H1 (cell line): ENCODE measurements around the gene VN1R5.

ENCODE experiments used
- CEBPB ChIP-seq: IDR thresholded peaks from 2 replicates; pipeline ENCODE4 v1.6.1; 2012; ENCODE audit warnings: low read depth, low read length
- CREB1 ChIP-seq: IDR thresholded peaks from 2 replicates; pipeline ENCODE4 v1.6.1; 2012; ENCODE audit warnings: inconsistent platforms
- EZH2 ChIP-seq: fragments of 200-600 bp; sonication (generic); IDR thresholded peaks from 2 replicates; pipeline ENCODE4 v1.7.1; 2012; ENCODE audit warnings: low read depth, mild to moderate bottlenecking, moderate library complexity, low read length, inconsistent platforms; ENCODE audit not compliant: severe bottlenecking
- HDAC6 ChIP-seq: IDR thresholded peaks from one replicate; pipeline ENCODE4 v1.7.1; 2012; ENCODE audit warnings: low read depth, mild to moderate bottlenecking, inconsistent platforms, low read length, moderate library complexity
- POLR2A ChIP-seq, 2 experiments: IDR thresholded peaks; 1 replicate in 1 of 2; 2 replicates in 1 of 2; pipeline ENCODE4 v1.6.1; 2011; ENCODE audit warnings: low read depth in 2 of 2, low read length in 2 of 2, mild to moderate bottlenecking in 2 of 2; ENCODE audit errors: control extremely low read depth in 1 of 2
- RFX5 ChIP-seq: IDR thresholded peaks from 2 replicates; pipeline ENCODE4 v1.6.1; 2011; ENCODE audit warnings: low read depth, low read length, improper control_type of control experiment, borderline replicate concordance
- RNF2 ChIP-seq: fragments of 200-900, 300-1000 bp; sonication (generic); IDR thresholded peaks from 2 replicates; pipeline ENCODE4 v1.7.1; 2016; ENCODE audit warnings: borderline replicate concordance, low read depth, mild to moderate bottlenecking, antibody characterized with exemption, low read length; ENCODE audit not compliant: poor library complexity, severe bottlenecking; ENCODE audit errors: missing control alignments
- SP1 ChIP-seq: IDR thresholded peaks from 2 replicates; pipeline ENCODE4 v1.6.1; 2011; ENCODE audit warnings: low read depth, low read length
- TAF1 ChIP-seq: IDR thresholded peaks from 2 replicates; pipeline ENCODE4 v1.6.1; 2011; ENCODE audit warnings: mild to moderate bottlenecking, low read depth, low read length
- TEAD4 ChIP-seq: IDR thresholded peaks from 2 replicates; pipeline ENCODE4 v1.6.1; 2012; ENCODE audit warnings: low read depth, low read length, inconsistent platforms, mixed read lengths
- YY1 ChIP-seq: IDR thresholded peaks from 2 replicates; pipeline ENCODE4 v1.6.1; 2011; ENCODE audit warnings: low read depth, mild to moderate bottlenecking, low read length

DNA sequence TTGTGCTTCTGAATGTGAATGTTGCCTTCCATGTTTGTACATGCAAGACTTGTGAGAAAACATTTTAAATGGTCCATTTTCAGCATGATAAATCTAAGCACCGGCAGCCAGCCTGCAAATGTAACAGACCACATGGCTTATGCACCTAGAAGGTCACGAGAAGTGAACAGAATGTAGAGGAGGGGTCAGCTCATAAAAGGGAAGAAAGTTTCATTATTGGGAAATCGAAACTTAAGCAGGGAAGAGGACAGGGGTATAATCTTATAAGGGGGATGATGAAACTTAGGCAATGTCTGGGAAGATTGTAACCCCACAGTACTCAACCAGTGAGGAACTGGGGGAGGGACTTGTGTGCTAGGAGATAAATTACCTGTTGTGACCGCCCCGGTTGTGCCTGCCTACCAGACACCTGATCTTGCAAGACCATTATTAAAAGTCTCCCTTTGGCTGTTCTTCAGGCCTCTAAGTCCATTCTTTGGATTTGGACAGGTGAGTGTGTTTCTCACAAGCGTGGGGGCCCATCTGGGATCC lies 37.7 kb upstream of the VN1R5 start:
- TF ChIP-seq RFX5 (no peak), YY1 (no peak), CEBPB (no peak), RNF2 (no peak), EZH2 (no peak), CREB1 (no peak), HDAC6 (no peak), SP1 (no peak), TEAD4 (no peak), TAF1 (no peak), POLR2A (IDR thresholded peaks at IDR 0.05; ENCODE audit: control extremely low read depth in 1 of 2, low read depth in 2 of 2, low read length in 2 of 2) (no peak)
